Measurements from ENCODE around the gene SMAD2.

SMAD2 gene

GRCh38 chr18:47882641-47883040 is 47.8 kb downstream of the SMAD2 start:
- TF ChIP-seq CTCF (IDR thresholded peaks at IDR 0.05) (no peak), ZFX (IDR thresholded peaks at IDR 0.05; ENCODE audit: borderline replicate concordance) (no peak)
- H3K27ac ChIP-seq, result no peak overlapping the region

GRCh38 chr18:47881752-47882455 is 48.6 kb downstream of the SMAD2 start:
- no peak overlapping the region for H3K27ac ChIP-seq

GRCh38 chr18:47881042-47881441 is 49.4 kb downstream of the SMAD2 start:
- TF ChIP-seq ZFX (IDR thresholded peaks at IDR 0.05; ENCODE audit: borderline replicate concordance), result no peak
- TF ChIP-seq CTCF (IDR thresholded peaks at IDR 0.05), result no peak
- H3K27ac ChIP-seq, result no peak overlapping the region

More at GRCh38 chr18:47881752-47882455, 48.6 kb downstream of the SMAD2 start:
- TF ChIP-seq CTCF (IDR thresholded peaks at IDR 0.05) (no peak), ZFX (IDR thresholded peaks at IDR 0.05; ENCODE audit: borderline replicate concordance) (no peak)

- TF ChIP-seq ZFX (IDR thresholded peaks at IDR 0.05; ENCODE audit: borderline replicate concordance) (no peak), CTCF (IDR thresholded peaks at IDR 0.05) (no peak)
- no peak overlapping the region for H3K27ac ChIP-seq
Measured at GRCh38 chr18:47877892-47878291, 52.6 kb downstream of the SMAD2 start.

- no peak overlapping the region for H3K27ac ChIP-seq
- TF ChIP-seq ZFX (IDR thresholded peaks at IDR 0.05; ENCODE audit: borderline replicate concordance), result no peak
- no peak for TF ChIP-seq CTCF (IDR thresholded peaks at IDR 0.05)
Measured at GRCh38 chr18:47876813-47877212, 53.6 kb downstream of the SMAD2 start.

- TF ChIP-seq ZFX (IDR thresholded peaks at IDR 0.05; ENCODE audit: borderline replicate concordance) (no peak), CTCF (IDR thresholded peaks at IDR 0.05) (no peak)
- no peak overlapping the region for H3K27ac ChIP-seq
Measured at GRCh38 chr18:47873625-47874024, 56.8 kb downstream of the SMAD2 start.

GRCh38 chr18:47872426-47872825 is 58.0 kb downstream of the SMAD2 start:
- H3K27ac ChIP-seq, result no peak overlapping the region
- TF ChIP-seq CTCF (IDR thresholded peaks at IDR 0.05) (no peak), ZFX (IDR thresholded peaks at IDR 0.05; ENCODE audit: borderline replicate concordance) (no peak)

All from 22Rv1 (cell line).